ENCODE measurements around the gene ATP8A2.

DNA sequence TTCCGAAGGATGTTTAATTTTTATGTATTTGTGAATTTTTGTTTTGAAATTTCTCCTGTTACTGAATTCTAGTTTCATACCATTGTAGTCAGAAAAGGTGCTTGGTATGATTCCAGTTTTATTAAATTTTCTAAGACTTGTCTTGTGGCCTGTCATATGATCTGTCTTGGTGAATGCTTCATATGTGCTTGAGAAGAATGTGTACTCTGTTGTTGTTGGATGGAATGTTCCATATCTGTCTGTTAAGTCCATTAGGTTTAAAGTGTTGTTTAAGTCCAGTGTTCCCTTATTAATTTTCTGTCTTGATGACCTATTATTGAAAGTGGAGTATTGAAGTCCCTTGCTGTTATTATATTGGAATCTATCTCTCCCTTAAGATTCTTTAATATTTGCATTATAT, 273.9 kb downstream of the ATP8A2 start:
- TF ChIP-seq, protein P1, sequence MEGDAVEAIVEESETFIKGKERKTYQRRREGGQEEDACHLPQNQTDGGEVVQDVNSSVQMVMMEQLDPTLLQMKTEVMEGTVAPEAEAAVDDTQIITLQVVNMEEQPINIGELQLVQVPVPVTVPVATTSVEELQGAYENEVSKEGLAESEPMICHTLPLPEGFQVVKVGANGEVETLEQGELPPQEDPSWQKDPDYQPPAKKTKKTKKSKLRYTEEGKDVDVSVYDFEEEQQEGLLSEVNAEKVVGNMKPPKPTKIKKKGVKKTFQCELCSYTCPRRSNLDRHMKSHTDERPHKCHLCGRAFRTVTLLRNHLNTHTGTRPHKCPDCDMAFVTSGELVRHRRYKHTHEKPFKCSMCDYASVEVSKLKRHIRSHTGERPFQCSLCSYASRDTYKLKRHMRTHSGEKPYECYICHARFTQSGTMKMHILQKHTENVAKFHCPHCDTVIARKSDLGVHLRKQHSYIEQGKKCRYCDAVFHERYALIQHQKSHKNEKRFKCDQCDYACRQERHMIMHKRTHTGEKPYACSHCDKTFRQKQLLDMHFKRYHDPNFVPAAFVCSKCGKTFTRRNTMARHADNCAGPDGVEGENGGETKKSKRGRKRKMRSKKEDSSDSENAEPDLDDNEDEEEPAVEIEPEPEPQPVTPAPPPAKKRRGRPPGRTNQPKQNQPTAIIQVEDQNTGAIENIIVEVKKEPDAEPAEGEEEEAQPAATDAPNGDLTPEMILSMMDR (IDR thresholded peaks at IDR 0.05; ENCODE audit: low read depth, low read length) = no peak
- no peak for TF ChIP-seq POLR2A (IDR thresholded peaks at IDR 0.05; ENCODE audit: extremely low read depth, insufficient read length)
- TF ChIP-seq, protein P2, sequence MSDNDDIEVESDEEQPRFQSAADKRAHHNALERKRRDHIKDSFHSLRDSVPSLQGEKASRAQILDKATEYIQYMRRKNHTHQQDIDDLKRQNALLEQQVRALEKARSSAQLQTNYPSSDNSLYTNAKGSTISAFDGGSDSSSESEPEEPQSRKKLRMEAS (IDR thresholded peaks at IDR 0.05; ENCODE audit: low read depth, low read length) = no peak

Data from NB4 (cell line).